Globus pallidus (tissue), 1 donor: ENCODE data around the gene MGAT1.
"Not testable (repeated sequence)": the region's sequence is repeated elsewhere in the genome, so short reads cannot be mapped to it uniquely, and the experiment has no call there.

Experiments used
- DNase-seq: peaks from one replicate; pipeline ENCODE4 v3.0.0-alpha.2; 2015; ENCODE audit warnings: low spot score

The MGAT1 gene

GRCh38 chr5:180804129-180804618, 1.6 kb upstream of the MGAT1 start:
- DNase-seq: no peak

- DNase-seq: peak; percentile 61
Measured at GRCh38 chr5:180803181-180804128, 849 bp upstream of the MGAT1 start.

GRCh38 chr5:180801596-180802324, 846 bp downstream of the MGAT1 start:
- no peak for DNase-seq

GRCh38 chr5:180799902-180800801, 2.5 kb downstream of the MGAT1 start:
- DNase-seq: no peak

GRCh38 chr5:180799194-180799593, 3.4 kb downstream of the MGAT1 start:
- DNase-seq: no peak

- no peak for DNase-seq
Measured at GRCh38 chr5:180798193-180798592, 4.4 kb downstream of the MGAT1 start.

- no peak for DNase-seq
Measured at GRCh38 chr5:180797256-180798192, 5.1 kb downstream of the MGAT1 start.

- DNase-seq: no peak
Measured at GRCh38 chr5:180795771-180796313, 6.8 kb downstream of the MGAT1 start.

- no peak for DNase-seq
Measured at GRCh38 chr5:180792965-180793287, 9.7 kb downstream of the MGAT1 start.

- DNase-seq: no peak
Measured at GRCh38 chr5:180792287-180792964, 10.2 kb downstream of the MGAT1 start.

GRCh38 chr5:180791611-180792213, 10.9 kb downstream of the MGAT1 start:
- no peak for DNase-seq

GRCh38 chr5:180790524-180790923, 12.1 kb downstream of the MGAT1 start:
- DNase-seq: no peak

- DNase-seq: no peak
Measured at GRCh38 chr5:180790020-180790419, 12.6 kb downstream of the MGAT1 start.

- not testable (repeated sequence) for DNase-seq
Measured at GRCh38 chr5:180788651-180789410, 13.8 kb downstream of the MGAT1 start.

- no peak for DNase-seq
Measured at GRCh38 chr5:180787711-180788431, 14.7 kb downstream of the MGAT1 start.

GRCh38 chr5:180786531-180787398, 15.8 kb downstream of the MGAT1 start:
- no peak for DNase-seq

GRCh38 chr5:180785794-180786221, 16.8 kb downstream of the MGAT1 start:
- no peak for DNase-seq
